ENCODE measurements around the gene ITPR1.

DNA sequence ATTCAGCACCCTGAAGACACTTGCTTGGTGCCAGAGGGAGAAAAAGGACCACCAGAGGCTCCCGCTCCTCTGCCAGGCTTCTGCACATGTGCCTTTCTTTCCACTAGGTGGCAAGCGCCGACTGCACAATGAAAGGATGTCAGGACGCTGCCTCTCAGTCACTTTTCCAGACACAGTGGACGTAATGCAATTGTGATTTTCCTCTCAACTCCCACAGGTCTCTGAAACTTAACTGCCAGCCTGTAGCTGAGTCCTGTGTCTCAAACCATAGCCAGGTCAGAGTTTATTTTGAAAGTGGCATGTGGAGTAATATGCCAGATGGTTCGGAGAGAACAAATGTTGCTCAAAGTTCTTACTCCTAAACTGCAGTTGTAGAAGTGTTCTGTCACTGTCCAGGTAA, 162.9 kb downstream of the ITPR1 start:
- TF ChIP-seq, protein P1, sequence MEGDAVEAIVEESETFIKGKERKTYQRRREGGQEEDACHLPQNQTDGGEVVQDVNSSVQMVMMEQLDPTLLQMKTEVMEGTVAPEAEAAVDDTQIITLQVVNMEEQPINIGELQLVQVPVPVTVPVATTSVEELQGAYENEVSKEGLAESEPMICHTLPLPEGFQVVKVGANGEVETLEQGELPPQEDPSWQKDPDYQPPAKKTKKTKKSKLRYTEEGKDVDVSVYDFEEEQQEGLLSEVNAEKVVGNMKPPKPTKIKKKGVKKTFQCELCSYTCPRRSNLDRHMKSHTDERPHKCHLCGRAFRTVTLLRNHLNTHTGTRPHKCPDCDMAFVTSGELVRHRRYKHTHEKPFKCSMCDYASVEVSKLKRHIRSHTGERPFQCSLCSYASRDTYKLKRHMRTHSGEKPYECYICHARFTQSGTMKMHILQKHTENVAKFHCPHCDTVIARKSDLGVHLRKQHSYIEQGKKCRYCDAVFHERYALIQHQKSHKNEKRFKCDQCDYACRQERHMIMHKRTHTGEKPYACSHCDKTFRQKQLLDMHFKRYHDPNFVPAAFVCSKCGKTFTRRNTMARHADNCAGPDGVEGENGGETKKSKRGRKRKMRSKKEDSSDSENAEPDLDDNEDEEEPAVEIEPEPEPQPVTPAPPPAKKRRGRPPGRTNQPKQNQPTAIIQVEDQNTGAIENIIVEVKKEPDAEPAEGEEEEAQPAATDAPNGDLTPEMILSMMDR (IDR thresholded peaks at IDR 0.05; ENCODE audit: insufficient read depth, low read depth, low read length) = peak; percentile 97
- no peak for TF ChIP-seq EZH2 (IDR thresholded peaks at IDR 0.05; ENCODE audit: insufficient read depth, low read length)
